Measurements from ENCODE around the gene IGF2.
"Not testable (repeated sequence)": the region's sequence is repeated elsewhere in the genome, so short reads cannot be mapped to it uniquely, and the experiment has no call there.

IGF2 gene

GRCh38 chr11:2129699-2130366, 9.4 kb downstream of the IGF2 start:
- in situ Hi-C loops (cut with HindIII; ENCODE audit: low pct_ligation_motif_present, low pct_unique_long_range_greater_than_20kb, low sequenced_read_pairs) = no loop called here

GRCh38 chr11:2129308-2129698, 9.9 kb downstream of the IGF2 start:
- in situ Hi-C loops (cut with HindIII; ENCODE audit: low pct_ligation_motif_present, low pct_unique_long_range_greater_than_20kb, low sequenced_read_pairs) = no loop called here
- DNase-seq = no peak

More at GRCh38 chr11:2129699-2130366, 9.4 kb downstream of the IGF2 start:
- no peak for DNase-seq

GRCh38 chr11:2128511-2129307, 10.5 kb downstream of the IGF2 start:
- in situ Hi-C loops (cut with HindIII; ENCODE audit: low pct_ligation_motif_present, low pct_unique_long_range_greater_than_20kb, low sequenced_read_pairs) = no loop called here
- DNase-seq = no peak

- no peak for DNase-seq
- in situ Hi-C loops (cut with HindIII; ENCODE audit: low pct_ligation_motif_present, low pct_unique_long_range_greater_than_20kb, low sequenced_read_pairs) = no loop called here
Observed at GRCh38 chr11:2128130-2128510, 11.1 kb downstream of the IGF2 start.

GRCh38 chr11:2127482-2128129, 11.6 kb downstream of the IGF2 start:
- DNase-seq = no peak
- in situ Hi-C loops (cut with HindIII; ENCODE audit: low pct_ligation_motif_present, low pct_unique_long_range_greater_than_20kb, low sequenced_read_pairs) = no loop called here

- in situ Hi-C loops (cut with HindIII; ENCODE audit: low pct_ligation_motif_present, low pct_unique_long_range_greater_than_20kb, low sequenced_read_pairs) = no loop called here
- no peak for DNase-seq
Observed at GRCh38 chr11:2126520-2127085, 12.6 kb downstream of the IGF2 start.

- DNase-seq = not testable (repeated sequence)
Observed at GRCh38 chr11:2124736-2125484, 14.3 kb downstream of the IGF2 start.

GRCh38 chr11:2123628-2123960, 15.6 kb downstream of the IGF2 start:
- in situ Hi-C loops (cut with HindIII; ENCODE audit: low pct_ligation_motif_present, low pct_unique_long_range_greater_than_20kb, low sequenced_read_pairs) = no loop called here

More at GRCh38 chr11:2124736-2125484, 14.3 kb downstream of the IGF2 start:
- in situ Hi-C loops (cut with HindIII; ENCODE audit: low pct_ligation_motif_present, low pct_unique_long_range_greater_than_20kb, low sequenced_read_pairs) = not testable (repeated sequence)

GRCh38 chr11:2122907-2123627, 16.1 kb downstream of the IGF2 start:
- in situ Hi-C loops (cut with HindIII; ENCODE audit: low pct_ligation_motif_present, low pct_unique_long_range_greater_than_20kb, low sequenced_read_pairs) = no loop called here
- DNase-seq = no peak

More at GRCh38 chr11:2123628-2123960, 15.6 kb downstream of the IGF2 start:
- DNase-seq = no peak

GRCh38 chr11:2122222-2122906, 16.8 kb downstream of the IGF2 start:
- in situ Hi-C loops (cut with HindIII; ENCODE audit: low pct_ligation_motif_present, low pct_unique_long_range_greater_than_20kb, low sequenced_read_pairs) = no loop called here
- DNase-seq = no peak

GRCh38 chr11:2121227-2122130, 17.7 kb downstream of the IGF2 start:
- in situ Hi-C loops (cut with HindIII; ENCODE audit: low pct_ligation_motif_present, low pct_unique_long_range_greater_than_20kb, low sequenced_read_pairs) = no loop called here
- no peak for DNase-seq

GRCh38 chr11:2120359-2121100, 18.7 kb downstream of the IGF2 start:
- in situ Hi-C loops (cut with HindIII; ENCODE audit: low pct_ligation_motif_present, low pct_unique_long_range_greater_than_20kb, low sequenced_read_pairs) = no loop called here
- DNase-seq = no peak

GRCh38 chr11:2118677-2119076, 20.5 kb downstream of the IGF2 start:
- DNase-seq = no peak
- in situ Hi-C loops (cut with HindIII; ENCODE audit: low pct_ligation_motif_present, low pct_unique_long_range_greater_than_20kb, low sequenced_read_pairs) = no loop called here

GRCh38 chr11:2116680-2117079, 22.5 kb downstream of the IGF2 start:
- in situ Hi-C loops (cut with HindIII; ENCODE audit: low pct_ligation_motif_present, low pct_unique_long_range_greater_than_20kb, low sequenced_read_pairs) = no loop called here
- no peak for DNase-seq

GRCh38 chr11:2115308-2115707, 23.9 kb downstream of the IGF2 start:
- in situ Hi-C loops (cut with HindIII; ENCODE audit: low pct_ligation_motif_present, low pct_unique_long_range_greater_than_20kb, low sequenced_read_pairs) = no loop called here
- DNase-seq = no peak
